ENCODE measurements around the gene RAB3IP. TPM values are rescaled to one million over a fixed set of nuclear protein-coding genes. Genes with fewer than 3 reads are reported as not detected.

Gene RAB3IP
- total and polyA plus RNA-seq, 10 of the 15 experiments (the other 5 are each of a cell fraction or from before 2014, with no cell fraction given): 18.8 to 53.6 (median 28.7) TPM

DNA sequence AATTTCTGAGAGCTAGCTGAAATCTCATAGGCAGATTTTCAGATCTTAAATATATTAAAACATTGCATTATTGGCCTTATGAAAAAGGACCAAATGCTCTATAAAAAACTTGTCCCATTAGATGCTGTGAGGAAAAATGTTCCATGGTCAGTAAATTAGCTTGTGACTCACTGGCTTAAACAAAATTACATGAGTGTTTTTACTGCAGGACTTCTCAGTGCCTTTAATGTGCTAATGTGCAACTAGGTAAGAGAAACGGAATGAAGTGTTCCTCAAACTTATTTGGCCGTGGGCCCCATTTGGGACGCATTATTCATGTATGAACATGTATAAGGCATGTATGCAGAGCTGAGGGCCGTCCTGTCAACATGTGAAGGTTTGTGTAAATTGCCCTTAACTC, 128.0 kb downstream of the RAB3IP start:
- no peak overlapping the region for H3K27ac ChIP-seq (ENCODE audit: control insufficient read depth, insufficient read depth)
- in situ Hi-C loops (cut with MboI) (no loop called here), intact Hi-C loops (cut with micrococcal nuclease; ENCODE audit: unreplicated experiment) (no loop called here)
- WGBS (ENCODE audit: insufficient coverage, insufficient replicate concordance, low lambda C conversion rate, missing lambda C conversion rate): 53% methylated on average over 4 of the region's 4 CpGs
- TF ChIP-seq YY1 (IDR thresholded peaks at IDR 0.05; ENCODE audit: low read depth, low read length) (no peak), POU2F2 (IDR thresholded peaks at IDR 0.05; ENCODE audit: borderline replicate concordance, low read depth, low read length) (no peak), RBBP5 (conservative IDR thresholded peaks at IDR 0.05) (no peak), ZSCAN29 (IDR thresholded peaks at IDR 0.05) (no peak), FOXM1 (IDR thresholded peaks at IDR 0.05; ENCODE audit: low read depth, low read length) (no peak), KDM1A (IDR thresholded peaks at IDR 0.05; ENCODE audit: borderline replicate concordance) (no peak)
- TF ChIP-seq, protein P1, sequence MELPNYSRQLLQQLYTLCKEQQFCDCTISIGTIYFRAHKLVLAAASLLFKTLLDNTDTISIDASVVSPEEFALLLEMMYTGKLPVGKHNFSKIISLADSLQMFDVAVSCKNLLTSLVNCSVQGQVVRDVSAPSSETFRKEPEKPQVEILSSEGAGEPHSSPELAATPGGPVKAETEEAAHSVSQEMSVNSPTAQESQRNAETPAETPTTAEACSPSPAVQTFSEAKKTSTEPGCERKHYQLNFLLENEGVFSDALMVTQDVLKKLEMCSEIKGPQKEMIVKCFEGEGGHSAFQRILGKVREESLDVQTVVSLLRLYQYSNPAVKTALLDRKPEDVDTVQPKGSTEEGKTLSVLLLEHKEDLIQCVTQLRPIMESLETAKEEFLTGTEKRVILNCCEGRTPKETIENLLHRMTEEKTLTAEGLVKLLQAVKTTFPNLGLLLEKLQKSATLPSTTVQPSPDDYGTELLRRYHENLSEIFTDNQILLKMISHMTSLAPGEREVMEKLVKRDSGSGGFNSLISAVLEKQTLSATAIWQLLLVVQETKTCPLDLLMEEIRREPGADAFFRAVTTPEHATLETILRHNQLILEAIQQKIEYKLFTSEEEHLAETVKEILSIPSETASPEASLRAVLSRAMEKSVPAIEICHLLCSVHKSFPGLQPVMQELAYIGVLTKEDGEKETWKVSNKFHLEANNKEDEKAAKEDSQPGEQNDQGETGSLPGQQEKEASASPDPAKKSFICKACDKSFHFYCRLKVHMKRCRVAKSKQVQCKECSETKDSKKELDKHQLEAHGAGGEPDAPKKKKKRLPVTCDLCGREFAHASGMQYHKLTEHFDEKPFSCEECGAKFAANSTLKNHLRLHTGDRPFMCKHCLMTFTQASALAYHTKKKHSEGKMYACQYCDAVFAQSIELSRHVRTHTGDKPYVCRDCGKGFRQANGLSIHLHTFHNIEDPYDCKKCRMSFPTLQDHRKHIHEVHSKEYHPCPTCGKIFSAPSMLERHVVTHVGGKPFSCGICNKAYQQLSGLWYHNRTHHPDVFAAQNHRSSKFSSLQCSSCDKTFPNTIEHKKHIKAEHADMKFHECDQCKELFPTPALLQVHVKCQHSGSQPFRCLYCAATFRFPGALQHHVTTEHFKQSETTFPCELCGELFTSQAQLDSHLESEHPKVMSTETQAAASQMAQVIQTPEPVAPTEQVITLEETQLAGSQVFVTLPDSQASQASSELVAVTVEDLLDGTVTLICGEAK (IDR thresholded peaks at IDR 0.05; ENCODE audit: borderline replicate concordance): no peak
- no peak overlapping the region for H3K4me2 ChIP-seq (ENCODE audit: control insufficient read depth, insufficient read depth)
- ChIA-PET CTCF (interaction anchor here (1.3 to 1.4 kb wide), 2 partner anchors 13 to 15 kb away, joined by 3 to 5 read pairs; no protein-coding TSS in a partner anchor), RAD21 (ENCODE audit: unreplicated experiment) (no interaction called here), POLR2A (no interaction called here), SMC1A (ENCODE audit: uncharacterized antibody, unreplicated experiment) (interaction anchor here (1.6 kb wide), 1 partner anchor 8 kb away, joined by 4 read pairs; no protein-coding TSS in a partner anchor)
- no peak overlapping the region for H2AFZ ChIP-seq (ENCODE audit: control insufficient read depth, low read depth, low read length)
- ATAC-seq: no peak
- no peak overlapping the region for H3K4me3 ChIP-seq
- no peaks in the 10 kb centered on the region for H3K36me3 ChIP-seq (ENCODE audit: control insufficient read depth in 2 of 2, insufficient read depth in 2 of 2, low read length in 1 of 2)
- FAIRE-seq: no peak
- no peaks in the 10 kb centered on the region for H3K4me1 ChIP-seq (ENCODE audit: control insufficient read depth, insufficient read depth, low read length)
- no peaks in the 10 kb centered on the region for H4K20me1 ChIP-seq (ENCODE audit: control insufficient read depth, insufficient read depth)
- H3K27me3 ChIP-seq (replicated peaks in 1 of 2; ENCODE audit: control insufficient read depth in 2 of 2, insufficient read depth in 2 of 2, low read length in 1 of 2): no peaks in the 10 kb centered on the region
- no peaks in the 10 kb centered on the region for H3K9me3 ChIP-seq (replicated peaks; ENCODE audit: control insufficient read depth, insufficient read depth, low read length)
- H3K79me2 ChIP-seq (ENCODE audit: control insufficient read depth, insufficient read depth, low read length): no peaks in the 10 kb centered on the region
- no peak overlapping the region for H3K9ac ChIP-seq (ENCODE audit: control insufficient read depth, insufficient read depth, low read length)
- no TSS peak for BruUV-seq (replicated peaks)
- no peak for DNase-seq (ENCODE audit: low read depth, low spot score)
